ENCODE results near the gene COL4A3. TPM values are rescaled to one million over a fixed set of nuclear protein-coding genes. Genes with fewer than 3 reads are reported as not detected.

COL4A3 gene
- polyA plus RNA-seq, 1 donor (not counting 4 experiments of a cell fraction or from before 2014, with no cell fraction given): not detected

- Histone ChIP-seq H3K4me1 (ENCODE audit: control insufficient read depth, extremely low read depth, insufficient read depth, low read length) (no peaks in the 10 kb centered on the region), H3K9me1 (ENCODE audit: control insufficient read depth, extremely low read depth, insufficient read depth, low read length) (no peaks in the 10 kb centered on the region), H3K36me3 (ENCODE audit: control insufficient read depth in 2 of 2, extremely low read depth in 1 of 2, insufficient read depth in 2 of 2, low read length in 2 of 2) (no peaks in the 10 kb centered on the region), H3K79me2 (ENCODE audit: control insufficient read depth, insufficient read depth, low read length) (no peaks in the 10 kb centered on the region), H2AFZ (ENCODE audit: control insufficient read depth, low read length) (no peak overlapping the region), H3K9me3 (ENCODE audit: control insufficient read depth, low read depth, low read length) (no peaks in the 10 kb centered on the region), H3K9ac (ENCODE audit: control insufficient read depth, extremely low read depth, insufficient read depth, low read length) (no peak overlapping the region), H3K4me3 (ENCODE audit: control insufficient read depth in 2 of 3, extremely low read depth in 1 of 3, insufficient read depth in 2 of 3, low read depth in 1 of 3, low read length in 3 of 3) (no peak overlapping the region), H3K4me2 (ENCODE audit: control insufficient read depth, extremely low read depth, insufficient read depth, low read depth, low read length) (no peak overlapping the region), H3K27me3 (ENCODE audit: control insufficient read depth, extremely low read depth, insufficient read depth, low read length) (no peaks in the 10 kb centered on the region), H3K27ac (ENCODE audit: control insufficient read depth, insufficient read depth, low read length) (no peak overlapping the region), H4K20me1 (ENCODE audit: control insufficient read depth, extremely low read depth, insufficient read depth, low read length) (no peaks in the 10 kb centered on the region)
- no peak for DNase-seq (ENCODE audit: low read depth, low spot score)
- dilution Hi-C loops (cut with MboI; ENCODE audit: extremely low pct_ligation_motif_present, low sequenced_read_pairs): no loop called here
- TF ChIP-seq, protein P1, sequence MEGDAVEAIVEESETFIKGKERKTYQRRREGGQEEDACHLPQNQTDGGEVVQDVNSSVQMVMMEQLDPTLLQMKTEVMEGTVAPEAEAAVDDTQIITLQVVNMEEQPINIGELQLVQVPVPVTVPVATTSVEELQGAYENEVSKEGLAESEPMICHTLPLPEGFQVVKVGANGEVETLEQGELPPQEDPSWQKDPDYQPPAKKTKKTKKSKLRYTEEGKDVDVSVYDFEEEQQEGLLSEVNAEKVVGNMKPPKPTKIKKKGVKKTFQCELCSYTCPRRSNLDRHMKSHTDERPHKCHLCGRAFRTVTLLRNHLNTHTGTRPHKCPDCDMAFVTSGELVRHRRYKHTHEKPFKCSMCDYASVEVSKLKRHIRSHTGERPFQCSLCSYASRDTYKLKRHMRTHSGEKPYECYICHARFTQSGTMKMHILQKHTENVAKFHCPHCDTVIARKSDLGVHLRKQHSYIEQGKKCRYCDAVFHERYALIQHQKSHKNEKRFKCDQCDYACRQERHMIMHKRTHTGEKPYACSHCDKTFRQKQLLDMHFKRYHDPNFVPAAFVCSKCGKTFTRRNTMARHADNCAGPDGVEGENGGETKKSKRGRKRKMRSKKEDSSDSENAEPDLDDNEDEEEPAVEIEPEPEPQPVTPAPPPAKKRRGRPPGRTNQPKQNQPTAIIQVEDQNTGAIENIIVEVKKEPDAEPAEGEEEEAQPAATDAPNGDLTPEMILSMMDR (optimal IDR thresholded peaks at IDR 0.05 in 1 of 3, IDR thresholded peaks at IDR 0.05 in 1 of 3, conservative IDR thresholded peaks at IDR 0.05 in 1 of 3; ENCODE audit: extremely low read depth in 1 of 3, insufficient read depth in 2 of 3, low read length in 3 of 3): no peak
- no peak for TF ChIP-seq EZH2 (IDR thresholded peaks at IDR 0.05; ENCODE audit: low read length)
- no peak for FAIRE-seq
These were observed 16.3 kb downstream of the COL4A3 start for GRCh38 chr2:227180770-227181169.

- no peaks in the 10 kb centered on the region for H4K20me1 ChIP-seq (ENCODE audit: control insufficient read depth, extremely low read depth, insufficient read depth, low read length)
- no peak overlapping the region for H3K4me3 ChIP-seq (ENCODE audit: control insufficient read depth in 2 of 3, extremely low read depth in 1 of 3, insufficient read depth in 2 of 3, low read depth in 1 of 3, low read length in 3 of 3)
- no peak overlapping the region for H2AFZ ChIP-seq (ENCODE audit: control insufficient read depth, low read length)
- DNase-seq (ENCODE audit: low read depth, low spot score) (no peak), FAIRE-seq (no peak)
- no peak overlapping the region for H3K4me2 ChIP-seq (ENCODE audit: control insufficient read depth, extremely low read depth, insufficient read depth, low read depth, low read length)
- TF ChIP-seq, protein P1 (optimal IDR thresholded peaks at IDR 0.05 in 1 of 3, IDR thresholded peaks at IDR 0.05 in 1 of 3, conservative IDR thresholded peaks at IDR 0.05 in 1 of 3; ENCODE audit: extremely low read depth in 1 of 3, insufficient read depth in 2 of 3, low read length in 3 of 3): no peak
- no peak for TF ChIP-seq EZH2 (IDR thresholded peaks at IDR 0.05; ENCODE audit: low read length)
- no peaks in the 10 kb centered on the region for H3K27me3 ChIP-seq (ENCODE audit: control insufficient read depth, extremely low read depth, insufficient read depth, low read length)
- no peaks in the 10 kb centered on the region for H3K9me3 ChIP-seq (ENCODE audit: control insufficient read depth, low read depth, low read length)
- no peaks in the 10 kb centered on the region for H3K9me1 ChIP-seq (ENCODE audit: control insufficient read depth, extremely low read depth, insufficient read depth, low read length)
- H3K9ac ChIP-seq (ENCODE audit: control insufficient read depth, extremely low read depth, insufficient read depth, low read length): no peak overlapping the region
- H3K4me1 ChIP-seq (ENCODE audit: control insufficient read depth, extremely low read depth, insufficient read depth, low read length): no peaks in the 10 kb centered on the region
- no peaks in the 10 kb centered on the region for H3K36me3 ChIP-seq (ENCODE audit: control insufficient read depth in 2 of 2, extremely low read depth in 1 of 2, insufficient read depth in 2 of 2, low read length in 2 of 2)
- H3K79me2 ChIP-seq (ENCODE audit: control insufficient read depth, insufficient read depth, low read length): no peaks in the 10 kb centered on the region
- dilution Hi-C loops (cut with MboI; ENCODE audit: extremely low pct_ligation_motif_present, low sequenced_read_pairs): no loop called here
- no peak overlapping the region for H3K27ac ChIP-seq (ENCODE audit: control insufficient read depth, insufficient read depth, low read length)
These were observed 18.3 kb downstream of the COL4A3 start for GRCh38 chr2:227182765-227183164.

All from keratinocyte (primary cell).